ENCODE measurements around the gene ZNF606. TPM values are rescaled to one million over a fixed set of nuclear protein-coding genes. Genes with fewer than 3 reads are reported as not detected.

Gene ZNF606
- total RNA-seq, result 1.7 and 6.4 TPM in 2 replicates

DNA sequence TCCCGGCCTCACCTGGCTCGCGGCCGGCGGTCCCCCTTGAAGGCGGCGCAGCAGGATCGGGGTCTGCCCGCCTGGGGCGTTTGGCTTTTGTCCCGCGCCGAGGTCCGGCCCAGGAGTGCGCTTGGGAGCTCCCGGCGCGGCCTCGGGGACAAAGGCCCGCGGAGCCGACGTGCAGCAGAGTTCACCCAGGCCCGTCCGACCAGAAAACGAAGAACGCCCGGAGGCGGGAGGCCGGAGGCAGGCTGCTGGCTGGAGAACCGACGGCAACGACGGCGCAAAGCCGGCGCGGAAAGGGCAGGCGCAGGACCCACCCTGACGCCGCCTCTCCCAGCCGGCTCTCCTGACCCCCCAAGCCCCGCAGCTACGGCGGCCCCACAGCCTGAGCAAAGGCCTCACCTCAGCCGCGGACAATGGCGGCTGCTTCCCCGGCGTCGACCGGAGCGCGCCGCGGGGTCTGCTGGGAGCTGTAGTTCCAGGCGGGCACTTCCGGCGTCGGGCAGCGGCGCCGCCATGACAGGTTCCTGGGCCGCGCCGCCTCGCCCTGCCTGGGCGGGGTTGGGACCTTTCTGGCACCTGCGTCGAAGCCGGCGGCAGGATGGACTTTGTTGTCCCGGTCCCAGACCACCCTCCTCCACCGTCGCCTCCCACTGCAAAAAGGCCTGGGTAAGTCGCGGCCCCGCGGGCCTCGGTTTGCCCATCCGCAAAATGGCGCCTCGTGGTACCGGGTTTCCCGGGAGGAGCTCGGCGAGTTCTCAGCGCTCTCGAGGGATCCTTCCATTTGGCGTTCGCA is at the start of gene ZNF606:
ZNF606 (minus strand) TSS at position 437 of the 790 bp plus-strand sequence. CDS start 1,501 bp downstream, outside the sequence.

GRCh38 chr19:58033741-58034476 is 31.3 kb upstream of the ZNF606 start, which contains the start of gene ZSCAN1:
Gene ZSCAN1, plus strand, starts transcription at chr19:58034025. Its CDS starts 3,812 bp downstream, at chr19:58037837.

DNA sequence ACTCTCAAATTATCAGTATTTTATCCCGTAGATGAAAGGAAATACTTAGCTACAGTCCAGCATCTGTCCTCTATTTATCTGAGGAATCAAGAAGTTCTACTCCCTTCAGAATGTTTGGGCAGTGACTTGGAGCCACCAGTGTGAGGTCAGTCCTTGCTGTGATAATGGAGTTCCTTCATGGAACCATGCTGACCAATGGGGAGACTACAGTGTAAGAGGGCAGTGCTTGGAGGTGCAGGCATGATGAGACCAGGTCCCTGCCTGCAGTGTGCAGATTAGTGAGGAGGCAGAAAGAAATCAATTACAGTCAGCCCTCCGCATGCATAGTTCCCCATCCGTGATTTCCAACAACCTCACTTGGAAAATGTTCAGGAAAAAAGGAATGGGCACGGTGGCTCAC is 28.2 kb downstream of the ZNF606 start, which contains the start of gene C19orf18:
C19orf18 (minus strand) TSS at position 101 of the 400 bp plus-strand sequence. CDS start 102 bp downstream, outside the sequence.

DNA sequence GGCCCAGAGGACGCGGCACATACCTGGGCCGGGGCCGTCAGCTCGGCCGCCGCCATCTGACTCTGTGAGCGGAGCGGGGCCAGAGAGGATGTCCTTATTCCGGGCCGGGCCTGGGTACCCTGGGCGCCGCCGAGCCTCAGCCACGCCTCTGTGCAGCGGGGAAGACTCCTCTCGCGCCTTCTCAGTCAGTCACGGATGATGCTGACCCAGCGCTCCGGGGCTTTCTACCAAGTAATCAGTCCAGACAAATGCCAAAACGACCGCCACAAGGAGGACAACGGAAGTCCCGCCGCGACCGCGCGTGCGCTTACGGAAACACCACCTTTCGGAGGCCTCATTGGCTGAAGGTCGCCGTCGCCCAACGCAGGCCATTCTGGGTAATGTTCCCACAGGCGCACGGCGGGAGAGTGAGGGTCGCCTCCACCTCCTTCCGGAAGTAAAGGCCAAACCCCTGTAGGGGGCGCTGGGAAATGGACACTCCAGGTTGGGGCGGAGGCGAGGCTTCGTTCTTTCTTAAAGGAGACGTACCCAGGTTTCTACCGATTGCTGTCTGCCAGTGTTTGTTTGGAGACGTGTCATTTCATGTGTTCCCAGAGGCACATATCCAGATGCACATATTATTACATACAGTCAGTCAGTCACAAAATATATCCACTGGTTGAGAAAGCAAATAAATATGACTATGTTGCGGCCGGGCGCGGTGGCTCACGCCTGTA is 55.0 kb downstream of the ZNF606 start, which contains the start of gene ZNF256:
ZNF256 (minus strand) TSS at position 288 of the 716 bp plus-strand sequence; CDS start at position 56, 232 bp downstream.

GRCh38 chr19:57934820-57935665 is 67.6 kb downstream of the ZNF606 start, which contains the start of gene ZNF418:
Gene ZNF418, minus strand, starts transcription at chr19:57935402. Its CDS starts 1,580 bp downstream, at chr19:57933822.

Other genes with a start within 250 kb of the ZNF606 start
- gene ZNF586, start 233.1 kb downstream of the ZNF606 start, total RNA-seq, result 6.2 and 8.1 TPM in 2 replicates
- gene ZNF552, start 187.9 kb downstream of the ZNF606 start, total RNA-seq, result 1.6 and 1.7 TPM in 2 replicates
- gene ZNF587B, start 172.5 kb downstream of the ZNF606 start, total RNA-seq, result 2.0 and 4.6 TPM in 2 replicates
- gene ZNF587, start 153.0 kb downstream of the ZNF606 start, total RNA-seq, result 6.3 and 14.9 TPM in 2 replicates
- 0.71 and 1.4 TPM in 2 replicates for gene ZNF814, start 113.8 kb downstream of the ZNF606 start, total RNA-seq
- gene ZNF417, start 86.2 kb downstream of the ZNF606 start, total RNA-seq, result 3.0 and 6.1 TPM in 2 replicates
- gene ZNF418, start 67.4 kb downstream of the ZNF606 start, total RNA-seq, result 0.29 and 1.8 TPM in 2 replicates
- gene ZNF256, start 55.1 kb downstream of the ZNF606 start, total RNA-seq, result 0.29 and 3.5 TPM in 2 replicates
- gene C19orf18, start 28.3 kb downstream of the ZNF606 start, total RNA-seq, result not detected in 2 replicates
- gene ZSCAN1, start 31.2 kb upstream of the ZNF606 start, total RNA-seq, result not detected in 2 replicates
- gene ZNF135, start 56.5 kb upstream of the ZNF606 start, total RNA-seq, result 0.58 and 2.5 TPM in 2 replicates
- 22.2 and 43.2 TPM in 2 replicates for gene ZSCAN18, start 95.4 kb upstream of the ZNF606 start, total RNA-seq
- 6.9 and 8.6 TPM in 2 replicates for gene ZNF329, start 148.0 kb upstream of the ZNF606 start, total RNA-seq
- gene ZNF274, start 180.2 kb upstream of the ZNF606 start, total RNA-seq, result 20.5 and 22.0 TPM in 2 replicates
- gene ZNF544, start 226.1 kb upstream of the ZNF606 start, total RNA-seq, result 36.3 and 40.4 TPM in 2 replicates

Measured in myometrial cell (primary cell).